ENCODE measurements around the gene BOC.
A peak's percentile ranks its signal among the peaks of the same experiment; 100 is the strongest.

The BOC gene

GRCh38 chr3:113259196-113259595, 47.8 kb downstream of the BOC start:
- H3K4me3 ChIP-seq (ENCODE audit: control insufficient read depth, low read depth, low read length) = no peak overlapping the region
- TF ChIP-seq CTCF (conservative IDR thresholded peaks at IDR 0.05; ENCODE audit: control insufficient read depth, insufficient read depth, low read depth, low read length) = no peak
- no peak for DNase-seq (ENCODE audit: low read depth)

GRCh38 chr3:113261063-113261625, 49.8 kb downstream of the BOC start:
- no peak for DNase-seq (ENCODE audit: low read depth)
- TF ChIP-seq CTCF (conservative IDR thresholded peaks at IDR 0.05; ENCODE audit: control insufficient read depth, insufficient read depth, low read depth, low read length) = no peak
- H3K4me3 ChIP-seq (ENCODE audit: control insufficient read depth, low read depth, low read length) = no peak overlapping the region

GRCh38 chr3:113261626-113262303, 50.4 kb downstream of the BOC start:
- no peak overlapping the region for H3K4me3 ChIP-seq (ENCODE audit: control insufficient read depth, low read depth, low read length)
- DNase-seq (ENCODE audit: low read depth) = peak; percentile 40
- TF ChIP-seq CTCF (conservative IDR thresholded peaks at IDR 0.05; ENCODE audit: control insufficient read depth, insufficient read depth, low read depth, low read length) = no peak

GRCh38 chr3:113262304-113262665, 50.9 kb downstream of the BOC start:
- TF ChIP-seq CTCF (conservative IDR thresholded peaks at IDR 0.05; ENCODE audit: control insufficient read depth, insufficient read depth, low read depth, low read length) = no peak
- H3K4me3 ChIP-seq (ENCODE audit: control insufficient read depth, low read depth, low read length) = no peak overlapping the region
- no peak for DNase-seq (ENCODE audit: low read depth)

- DNase-seq (ENCODE audit: low read depth) = no peak
- no peak overlapping the region for H3K4me3 ChIP-seq (ENCODE audit: control insufficient read depth, low read depth, low read length)
- TF ChIP-seq CTCF (conservative IDR thresholded peaks at IDR 0.05; ENCODE audit: control insufficient read depth, insufficient read depth, low read depth, low read length) = no peak
Measured at GRCh38 chr3:113263020-113263419, 51.7 kb downstream of the BOC start.

- no peak for DNase-seq (ENCODE audit: low read depth)
- H3K4me3 ChIP-seq (ENCODE audit: control insufficient read depth, low read depth, low read length) = no peak overlapping the region
- TF ChIP-seq CTCF (conservative IDR thresholded peaks at IDR 0.05; ENCODE audit: control insufficient read depth, insufficient read depth, low read depth, low read length) = no peak
Measured at GRCh38 chr3:113263778-113264177, 52.4 kb downstream of the BOC start.

All from fibroblast of mammary gland (primary cell).